Fibroblast of gingiva (primary cell): Measurements from ENCODE around the gene GALNT17.
A peak's percentile ranks its signal among the peaks of the same experiment; 100 is the strongest.

Experiments
- DNase-seq: peaks from one replicate; pipeline ENCODE4 v3.0.0-alpha.2; 2011; ENCODE audit warnings: low read depth

The GALNT17 gene

GRCh38 chr7:71459132-71459531 lies 327.2 kb downstream of the GALNT17 start:
- no peak for DNase-seq

GRCh38 chr7:71461572-71461971 lies 329.6 kb downstream of the GALNT17 start:
- no peak for DNase-seq

- DNase-seq: no peak
Measured at GRCh38 chr7:71465741-71466189, 333.8 kb downstream of the GALNT17 start.

GRCh38 chr7:71466448-71467145 lies 334.7 kb downstream of the GALNT17 start:
- DNase-seq: no peak

- DNase-seq: no peak
Measured at GRCh38 chr7:71470326-71470725, 338.4 kb downstream of the GALNT17 start.

- no peak for DNase-seq
Measured at GRCh38 chr7:71470830-71471229, 338.9 kb downstream of the GALNT17 start.

- DNase-seq: no peak
Measured at GRCh38 chr7:71472962-71473361, 341.0 kb downstream of the GALNT17 start.

GRCh38 chr7:71473366-71473967 lies 341.5 kb downstream of the GALNT17 start:
- DNase-seq: no peak

- DNase-seq: no peak
Measured at GRCh38 chr7:71477441-71477840, 345.5 kb downstream of the GALNT17 start.

- no peak for DNase-seq
Measured at GRCh38 chr7:71479231-71479630, 347.3 kb downstream of the GALNT17 start.

GRCh38 chr7:71480791-71481190 lies 348.8 kb downstream of the GALNT17 start:
- no peak for DNase-seq

GRCh38 chr7:71482284-71482683 lies 350.3 kb downstream of the GALNT17 start:
- no peak for DNase-seq

GRCh38 chr7:71484380-71484779 lies 352.4 kb downstream of the GALNT17 start:
- DNase-seq: no peak

- no peak for DNase-seq
Measured at GRCh38 chr7:71485586-71485985, 353.6 kb downstream of the GALNT17 start.

- DNase-seq: no peak
Measured at GRCh38 chr7:71486414-71486813, 354.5 kb downstream of the GALNT17 start.

- peak; percentile 35 for DNase-seq
Measured at GRCh38 chr7:71486856-71487628, 355.1 kb downstream of the GALNT17 start.

- DNase-seq: no peak
Measured at GRCh38 chr7:71488308-71488707, 356.4 kb downstream of the GALNT17 start.

- no peak for DNase-seq
Measured at GRCh38 chr7:71491336-71491735, 359.4 kb downstream of the GALNT17 start.

- DNase-seq: no peak
Measured at GRCh38 chr7:71495828-71496227, 363.9 kb downstream of the GALNT17 start.

GRCh38 chr7:71497256-71497946 lies 365.5 kb downstream of the GALNT17 start:
- no peak for DNase-seq

GRCh38 chr7:71498381-71498780 lies 366.4 kb downstream of the GALNT17 start:
- no peak for DNase-seq

- DNase-seq: no peak
Measured at GRCh38 chr7:71504697-71505441, 372.9 kb downstream of the GALNT17 start.
